AG04450 (cell line): ENCODE measurements around the gene KPTN. TPM values are rescaled to one million over a fixed set of nuclear protein-coding genes. Genes with fewer than 3 reads are reported as not detected.

Experiments
- CTCF ChIA-PET: fragments of 300-600, 350-600 bp; formaldehyde crosslinking; extraction: SDS; loops from one replicate; lab custom pipeline; 2022; ENCODE audit warnings: antibody characterized with exemption, inconsistent platforms; lab: Charles Lee
- POLR2A ChIA-PET: fragments of 350-600 bp; formaldehyde crosslinking; extraction: SDS; loops from one replicate; lab custom pipeline; 2021; ENCODE audit warnings: antibody characterized with exemption, inconsistent platforms; lab: Yijun Ruan, JAX
- DNase-seq: peaks from one replicate; pipeline ENCODE4 v3.0.0-alpha.2; 2011; ENCODE audit warnings: low read depth, low spot score
- H3K27ac ChIP-seq: one replicate; pipeline ENCODE4 v1.5.1; 2012; ENCODE audit warnings: low read depth, low read length, control low read depth
- H3K27me3 ChIP-seq: one replicate; pipeline ENCODE4 v1.6.0; 2012; ENCODE audit warnings: low read length; ENCODE audit not compliant: control insufficient read depth, insufficient read depth
- H3K4me3 ChIP-seq: 2 replicates; pipeline ENCODE4 v1.5.1; 2011; ENCODE audit warnings: mild to moderate bottlenecking, low read depth, low read length, control low read depth
- H3K9me3 ChIP-seq: 2 replicates; pipeline ENCODE4 v1.5.1; 2012; ENCODE audit warnings: low read length; ENCODE audit not compliant: control insufficient read depth, insufficient read depth
- CTCF ChIP-seq: IDR thresholded peaks from 2 replicates; pipeline ENCODE4 v1.5.1; 2011; ENCODE audit warnings: low read depth, low read length, control low read depth, inconsistent platforms
- polyA plus RNA-seq: library from polyadenylated mRNA; depleted of rRNA; stranded (reverse); fragments of >200 nt; gene quantifications from 2 replicates; pipeline ENCODE4 v1.2.3, GENCODE V29; 2011

The KPTN gene
- polyA plus RNA-seq, 1 experiment = 5.7 TPM

DNA sequence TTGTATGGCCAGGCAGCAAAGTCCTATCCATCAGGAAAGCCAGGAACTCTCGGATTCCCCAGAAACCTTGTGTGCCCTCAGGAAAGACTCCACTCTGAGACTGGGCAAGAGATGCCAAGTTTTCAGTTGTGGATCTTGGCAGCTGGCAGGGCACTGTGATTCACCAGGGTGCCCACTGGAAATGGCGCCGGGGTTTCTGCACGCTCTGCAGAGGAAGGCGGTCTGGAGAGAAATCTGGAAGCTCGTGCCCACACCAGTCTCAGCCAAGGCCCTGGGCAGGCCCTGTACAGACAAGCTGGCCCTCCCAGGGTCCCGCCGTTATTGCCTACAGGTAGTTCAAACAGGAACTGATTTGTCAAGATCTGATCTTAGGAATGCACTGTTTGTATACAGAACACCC is 26.0 kb upstream of the KPTN start:
- CTCF ChIA-PET = interaction anchor here (1.0 kb wide), 1 partner anchor 74 kb away, joined by 3 read pairs; no protein-coding TSS in a partner anchor
- Histone ChIP-seq H3K4me3 (no peak overlapping the region), H3K9me3 (peaks cover 6% of the 10 kb centered on the region; the same call in 1 of the 2 replicates), H3K27me3 (no peaks in the 10 kb centered on the region), H3K27ac (no peak overlapping the region)
- no peak for DNase-seq
- TF ChIP-seq CTCF = no peak
- POLR2A ChIA-PET = no interaction called here

DNA sequence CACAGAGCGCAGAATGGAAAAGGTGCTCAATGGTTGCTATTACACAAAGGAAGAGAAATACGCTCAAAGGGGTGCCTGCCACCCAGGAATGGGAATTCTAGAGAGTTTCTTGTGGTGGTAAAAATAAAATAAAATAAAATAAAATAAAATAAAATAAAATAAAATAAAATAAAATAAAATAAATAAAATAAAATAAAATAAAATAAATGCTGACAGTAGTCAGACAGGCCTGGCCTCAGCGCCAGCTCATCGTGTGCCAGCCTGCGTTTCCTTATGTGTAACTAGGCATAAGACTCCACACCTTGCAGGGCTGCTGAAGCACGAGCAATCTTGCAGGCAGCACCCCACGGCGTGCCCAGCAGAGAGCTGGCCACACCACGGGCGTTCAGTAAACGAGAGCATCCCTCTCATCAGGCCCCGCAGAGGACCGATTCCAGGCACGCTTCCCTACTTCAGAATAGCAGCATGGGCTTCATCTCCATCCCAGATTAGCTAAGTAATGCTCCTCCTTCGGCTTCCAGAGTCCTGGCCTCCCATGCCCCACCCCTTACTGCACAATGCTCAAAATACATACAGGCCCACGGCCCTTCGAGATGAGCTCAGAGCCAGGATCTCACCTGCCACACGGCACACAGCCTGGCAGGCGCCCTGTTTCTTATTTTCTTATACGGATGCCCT is 25.3 kb upstream of the KPTN start:
- peaks cover 2% of the 10 kb centered on the region; the same call in 1 of the 2 replicates for H3K9me3 ChIP-seq
- H3K27ac ChIP-seq = no peak overlapping the region
- H3K4me3 ChIP-seq = no peak overlapping the region
- DNase-seq = no peak
- TF ChIP-seq CTCF = no peak
- ChIA-PET POLR2A (no interaction called here), CTCF (interaction anchor here (1.0 kb wide), 1 partner anchor 73 kb away, joined by 3 read pairs; no protein-coding TSS in a partner anchor)
- no peaks in the 10 kb centered on the region for H3K27me3 ChIP-seq

GRCh38 chr19:47508721-47509120 is 24.7 kb upstream of the KPTN start:
- ChIA-PET CTCF (no interaction called here), POLR2A (no interaction called here)
- no peak for TF ChIP-seq CTCF
- no peaks in the 10 kb centered on the region for H3K9me3 ChIP-seq
- no peaks in the 10 kb centered on the region for H3K27me3 ChIP-seq
- DNase-seq = no peak
- H3K4me3 ChIP-seq = no peak overlapping the region
- no peak overlapping the region for H3K27ac ChIP-seq

- ChIA-PET CTCF (no interaction called here), POLR2A (no interaction called here)
- H3K9me3 ChIP-seq = no peaks in the 10 kb centered on the region
- H3K27me3 ChIP-seq = no peaks in the 10 kb centered on the region
- DNase-seq = no peak
- no peak overlapping the region for H3K4me3 ChIP-seq
- TF ChIP-seq CTCF = no peak
- no peak overlapping the region for H3K27ac ChIP-seq
Observed at GRCh38 chr19:47507924-47508553, 24.0 kb upstream of the KPTN start.

GRCh38 chr19:47507012-47507411 is 23.0 kb upstream of the KPTN start:
- DNase-seq = no peak
- H3K27me3 ChIP-seq = no peaks in the 10 kb centered on the region
- H3K4me3 ChIP-seq = no peak overlapping the region
- ChIA-PET POLR2A (no interaction called here), CTCF (interaction anchor here (0.5 kb wide), 1 partner anchor 9 kb away, joined by 4 read pairs; no protein-coding TSS in a partner anchor)
- no peaks in the 10 kb centered on the region for H3K9me3 ChIP-seq
- H3K27ac ChIP-seq = no peak overlapping the region
- no peak for TF ChIP-seq CTCF
